K562 (cell line): ENCODE measurements around the gene MDM1. TPM values are rescaled to one million over a fixed set of nuclear protein-coding genes. Genes with fewer than 3 reads are reported as not detected.

Source experiments
- DMBX1 ChIP-seq: fragments of 250-450 bp; sonication (Bioruptor Pico); IDR thresholded peaks from 2 replicates; pipeline ENCODE4 v1.8.0; 2022; ENCODE audit warnings: inconsistent platforms, mild to moderate bottlenecking, moderate library complexity, borderline replicate concordance
- GABPB2 ChIP-seq: fragments of 250-450 bp; sonication (Bioruptor Pico); conservative IDR thresholded peaks from 2 replicates; pipeline ENCODE4 v1.5.1; 2021; ENCODE audit warnings: mild to moderate bottlenecking
- ZNF146 ChIP-seq: IDR thresholded peaks from one replicate; pipeline ENCODE4 v1.6.1; 2018; ENCODE audit warnings: missing compliant biosample characterization; ENCODE audit not compliant: unreplicated experiment
- ZNF263 ChIP-seq: sonication (generic); formaldehyde crosslinking; IDR thresholded peaks from 2 replicates; pipeline ENCODE4 v1.8.0; 2022; ENCODE audit warnings: mild to moderate bottlenecking, missing genetic modification reagents, borderline replicate concordance
- polyA plus RNA-seq, 8 experiments: library from polyadenylated mRNA; depleted of rRNA in 4 of 8; stranded (reverse) in 5 of 8; unstranded in 3 of 8; fragments of >200 nt; fragmentation: Nextera tagmentation in 2 of 8; fragmentation: Illumina TruSeq in 1 of 8; extraction: Ambion mirVana in 2 of 8; extraction: Trizol in 1 of 8; gene quantifications; 2 replicates each; pipeline versions ENCODE4 v1.2.1 to v1.2.3, GENCODE V29; 2011 to 2014; ENCODE audit warnings: inconsistent platforms in 1 of 8, missing spikeins in 1 of 8
- total RNA-seq, 7 experiments: library from RNA; depleted of rRNA in 6 of 7; stranded (reverse); fragments of >200 nt in 6 of 7; fragmentation: Illumina TruSeq in 2 of 7; extraction: Trizol in 2 of 7; gene quantifications; 2 replicates each; pipeline versions ENCODE4 v1.2.1 to v1.2.3, GENCODE V29; 2011 to 2021; ENCODE audit warnings: low replicate concordance in 1 of 7
- TF ChIP-seq, protein P1 (sequence below): fragments of 250-450 bp; sonication (Bioruptor Pico); IDR thresholded peaks from 2 replicates; pipeline ENCODE4 v1.4.0; 2020
- TF ChIP-seq, protein P2 (sequence below): fragments of 450-650 bp; IDR thresholded peaks from 2 replicates; pipeline ENCODE4 v1.6.1; 2017; ENCODE audit warnings: antibody characterized with exemption, mild to moderate bottlenecking
- TF ChIP-seq, protein P3 (sequence below): sonication (generic); formaldehyde crosslinking; IDR thresholded peaks from 2 replicates; pipeline ENCODE4 v1.4.0; 2020; ENCODE audit warnings: mild to moderate bottlenecking, missing genetic modification reagents
- TF ChIP-seq, protein P4 (sequence below): fragments of 250-450 bp; sonication (Bioruptor Pico); IDR thresholded peaks from 2 replicates; pipeline ENCODE4 v1.8.0; 2022; ENCODE audit warnings: inconsistent platforms, mild to moderate bottlenecking, moderate library complexity, borderline replicate concordance

The MDM1 gene
- total and polyA plus RNA-seq, 9 of the 15 experiments (the other 6 are each of a cell fraction or from before 2014, with no cell fraction given), result 7.5 to 16.8 (median 13.1) TPM

DNA sequence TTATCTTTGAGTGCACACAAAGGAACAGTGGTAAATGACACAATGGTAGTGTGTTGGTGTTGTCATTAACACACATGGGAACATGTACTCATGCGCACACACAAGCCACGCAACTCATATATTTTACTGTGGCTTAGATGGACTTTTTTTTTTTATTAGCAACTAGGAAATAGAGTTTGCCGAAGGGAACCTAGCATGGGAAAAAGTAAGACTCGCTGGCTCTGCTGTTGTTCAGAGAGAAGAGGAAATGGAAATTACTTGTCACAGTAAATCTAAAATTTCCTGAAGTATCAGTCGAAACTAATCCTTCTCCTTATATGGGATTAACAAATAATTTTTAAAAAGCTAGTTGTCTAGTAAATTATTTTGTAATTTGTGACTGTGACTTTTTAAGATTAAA is 45.1 kb downstream of the MDM1 start (continued):
- TF ChIP-seq, protein P1, sequence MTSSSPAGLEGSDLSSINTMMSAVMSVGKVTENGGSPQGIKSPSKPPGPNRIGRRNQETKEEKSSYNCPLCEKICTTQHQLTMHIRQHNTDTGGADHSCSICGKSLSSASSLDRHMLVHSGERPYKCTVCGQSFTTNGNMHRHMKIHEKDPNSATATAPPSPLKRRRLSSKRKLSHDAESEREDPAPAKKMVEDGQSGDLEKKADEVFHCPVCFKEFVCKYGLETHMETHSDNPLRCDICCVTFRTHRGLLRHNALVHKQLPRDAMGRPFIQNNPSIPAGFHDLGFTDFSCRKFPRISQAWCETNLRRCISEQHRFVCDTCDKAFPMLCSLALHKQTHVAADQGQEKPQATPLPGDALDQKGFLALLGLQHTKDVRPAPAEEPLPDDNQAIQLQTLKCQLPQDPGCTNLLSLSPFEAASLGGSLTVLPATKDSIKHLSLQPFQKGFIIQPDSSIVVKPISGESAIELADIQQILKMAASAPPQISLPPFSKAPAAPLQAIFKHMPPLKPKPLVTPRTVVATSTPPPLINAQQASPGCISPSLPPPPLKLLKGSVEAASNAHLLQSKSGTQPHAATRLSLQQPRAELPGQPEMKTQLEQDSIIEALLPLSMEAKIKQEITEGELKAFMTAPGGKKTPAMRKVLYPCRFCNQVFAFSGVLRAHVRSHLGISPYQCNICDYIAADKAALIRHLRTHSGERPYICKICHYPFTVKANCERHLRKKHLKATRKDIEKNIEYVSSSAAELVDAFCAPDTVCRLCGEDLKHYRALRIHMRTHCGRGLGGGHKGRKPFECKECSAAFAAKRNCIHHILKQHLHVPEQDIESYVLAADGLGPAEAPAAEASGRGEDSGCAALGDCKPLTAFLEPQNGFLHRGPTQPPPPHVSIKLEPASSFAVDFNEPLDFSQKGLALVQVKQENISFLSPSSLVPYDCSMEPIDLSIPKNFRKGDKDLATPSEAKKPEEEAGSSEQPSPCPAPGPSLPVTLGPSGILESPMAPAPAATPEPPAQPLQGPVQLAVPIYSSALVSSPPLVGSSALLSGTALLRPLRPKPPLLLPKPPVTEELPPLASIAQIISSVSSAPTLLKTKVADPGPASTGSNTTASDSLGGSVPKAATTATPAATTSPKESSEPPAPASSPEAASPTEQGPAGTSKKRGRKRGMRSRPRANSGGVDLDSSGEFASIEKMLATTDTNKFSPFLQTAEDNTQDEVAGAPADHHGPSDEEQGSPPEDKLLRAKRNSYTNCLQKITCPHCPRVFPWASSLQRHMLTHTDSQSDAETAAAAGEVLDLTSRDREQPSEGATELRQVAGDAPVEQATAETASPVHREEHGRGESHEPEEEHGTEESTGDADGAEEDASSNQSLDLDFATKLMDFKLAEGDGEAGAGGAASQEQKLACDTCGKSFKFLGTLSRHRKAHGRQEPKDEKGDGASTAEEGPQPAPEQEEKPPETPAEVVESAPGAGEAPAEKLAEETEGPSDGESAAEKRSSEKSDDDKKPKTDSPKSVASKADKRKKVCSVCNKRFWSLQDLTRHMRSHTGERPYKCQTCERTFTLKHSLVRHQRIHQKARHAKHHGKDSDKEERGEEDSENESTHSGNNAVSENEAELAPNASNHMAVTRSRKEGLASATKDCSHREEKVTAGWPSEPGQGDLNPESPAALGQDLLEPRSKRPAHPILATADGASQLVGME, result no peak
- TF ChIP-seq ZNF146 (CRISPR knock-in tag) (no peak), DMBX1 (CRISPR knock-in tag) (no peak), GABPB2 (CRISPR knock-in tag) (no peak), ZNF263 (no peak)
- TF ChIP-seq, protein P2, sequence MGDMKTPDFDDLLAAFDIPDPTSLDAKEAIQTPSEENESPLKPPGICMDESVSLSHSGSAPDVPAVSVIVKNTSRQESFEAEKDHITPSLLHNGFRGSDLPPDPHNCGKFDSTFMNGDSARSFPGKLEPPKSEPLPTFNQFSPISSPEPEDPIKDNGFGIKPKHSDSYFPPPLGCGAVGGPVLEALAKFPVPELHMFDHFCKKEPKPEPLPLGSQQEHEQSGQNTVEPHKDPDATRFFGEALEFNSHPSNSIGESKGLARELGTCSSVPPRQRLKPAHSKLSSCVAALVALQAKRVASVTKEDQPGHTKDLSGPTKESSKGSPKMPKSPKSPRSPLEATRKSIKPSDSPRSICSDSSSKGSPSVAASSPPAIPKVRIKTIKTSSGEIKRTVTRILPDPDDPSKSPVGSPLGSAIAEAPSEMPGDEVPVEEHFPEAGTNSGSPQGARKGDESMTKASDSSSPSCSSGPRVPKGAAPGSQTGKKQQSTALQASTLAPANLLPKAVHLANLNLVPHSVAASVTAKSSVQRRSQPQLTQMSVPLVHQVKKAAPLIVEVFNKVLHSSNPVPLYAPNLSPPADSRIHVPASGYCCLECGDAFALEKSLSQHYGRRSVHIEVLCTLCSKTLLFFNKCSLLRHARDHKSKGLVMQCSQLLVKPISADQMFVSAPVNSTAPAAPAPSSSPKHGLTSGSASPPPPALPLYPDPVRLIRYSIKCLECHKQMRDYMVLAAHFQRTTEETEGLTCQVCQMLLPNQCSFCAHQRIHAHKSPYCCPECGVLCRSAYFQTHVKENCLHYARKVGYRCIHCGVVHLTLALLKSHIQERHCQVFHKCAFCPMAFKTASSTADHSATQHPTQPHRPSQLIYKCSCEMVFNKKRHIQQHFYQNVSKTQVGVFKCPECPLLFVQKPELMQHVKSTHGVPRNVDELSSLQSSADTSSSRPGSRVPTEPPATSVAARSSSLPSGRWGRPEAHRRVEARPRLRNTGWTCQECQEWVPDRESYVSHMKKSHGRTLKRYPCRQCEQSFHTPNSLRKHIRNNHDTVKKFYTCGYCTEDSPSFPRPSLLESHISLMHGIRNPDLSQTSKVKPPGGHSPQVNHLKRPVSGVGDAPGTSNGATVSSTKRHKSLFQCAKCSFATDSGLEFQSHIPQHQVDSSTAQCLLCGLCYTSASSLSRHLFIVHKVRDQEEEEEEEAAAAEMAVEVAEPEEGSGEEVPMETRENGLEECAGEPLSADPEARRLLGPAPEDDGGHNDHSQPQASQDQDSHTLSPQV, result no peak
- TF ChIP-seq, protein P3, sequence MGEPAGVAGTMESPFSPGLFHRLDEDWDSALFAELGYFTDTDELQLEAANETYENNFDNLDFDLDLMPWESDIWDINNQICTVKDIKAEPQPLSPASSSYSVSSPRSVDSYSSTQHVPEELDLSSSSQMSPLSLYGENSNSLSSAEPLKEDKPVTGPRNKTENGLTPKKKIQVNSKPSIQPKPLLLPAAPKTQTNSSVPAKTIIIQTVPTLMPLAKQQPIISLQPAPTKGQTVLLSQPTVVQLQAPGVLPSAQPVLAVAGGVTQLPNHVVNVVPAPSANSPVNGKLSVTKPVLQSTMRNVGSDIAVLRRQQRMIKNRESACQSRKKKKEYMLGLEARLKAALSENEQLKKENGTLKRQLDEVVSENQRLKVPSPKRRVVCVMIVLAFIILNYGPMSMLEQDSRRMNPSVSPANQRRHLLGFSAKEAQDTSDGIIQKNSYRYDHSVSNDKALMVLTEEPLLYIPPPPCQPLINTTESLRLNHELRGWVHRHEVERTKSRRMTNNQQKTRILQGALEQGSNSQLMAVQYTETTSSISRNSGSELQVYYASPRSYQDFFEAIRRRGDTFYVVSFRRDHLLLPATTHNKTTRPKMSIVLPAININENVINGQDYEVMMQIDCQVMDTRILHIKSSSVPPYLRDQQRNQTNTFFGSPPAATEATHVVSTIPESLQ (CRISPR knock-in tag), result no peak
- TF ChIP-seq, protein P4, sequence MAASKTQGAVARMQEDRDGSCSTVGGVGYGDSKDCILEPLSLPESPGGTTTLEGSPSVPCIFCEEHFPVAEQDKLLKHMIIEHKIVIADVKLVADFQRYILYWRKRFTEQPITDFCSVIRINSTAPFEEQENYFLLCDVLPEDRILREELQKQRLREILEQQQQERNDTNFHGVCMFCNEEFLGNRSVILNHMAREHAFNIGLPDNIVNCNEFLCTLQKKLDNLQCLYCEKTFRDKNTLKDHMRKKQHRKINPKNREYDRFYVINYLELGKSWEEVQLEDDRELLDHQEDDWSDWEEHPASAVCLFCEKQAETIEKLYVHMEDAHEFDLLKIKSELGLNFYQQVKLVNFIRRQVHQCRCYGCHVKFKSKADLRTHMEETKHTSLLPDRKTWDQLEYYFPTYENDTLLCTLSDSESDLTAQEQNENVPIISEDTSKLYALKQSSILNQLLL, result no peak
